ENCODE data around the gene SHANK1.

Gene SHANK1

DNA sequence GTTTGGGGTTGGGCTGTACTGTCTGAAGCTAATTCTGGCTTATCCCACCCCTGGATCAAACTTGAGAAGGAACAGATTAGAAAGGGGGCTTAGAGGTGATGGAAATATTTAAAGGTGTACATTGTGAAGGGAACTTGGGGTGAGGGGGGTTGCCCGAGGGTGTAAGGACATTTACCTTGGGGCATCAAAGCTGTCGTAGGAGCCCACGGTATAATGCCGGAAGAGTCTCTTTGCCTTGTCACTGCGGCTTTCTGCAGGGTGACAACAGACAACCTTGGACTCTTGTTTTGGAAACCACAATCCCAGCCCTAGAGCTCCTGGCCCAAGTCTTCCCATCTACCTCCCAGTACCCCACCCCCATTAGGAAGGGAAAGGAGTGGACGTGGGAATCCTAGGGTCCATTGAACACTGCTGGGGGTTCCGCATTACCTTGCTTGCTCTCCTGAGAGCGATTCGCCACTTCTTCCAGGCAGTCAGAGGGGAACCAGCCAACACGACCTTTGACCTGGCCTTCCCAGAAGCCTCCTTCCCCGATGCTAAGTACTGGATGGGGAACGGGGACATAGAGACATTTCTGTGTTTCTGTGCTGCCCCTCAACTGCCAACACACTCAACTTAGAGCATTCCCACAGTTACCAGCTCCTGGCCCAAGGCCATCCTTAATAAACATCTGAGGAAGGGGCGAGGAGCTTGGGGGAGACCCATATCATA, 22.0 kb downstream of the SHANK1 start:
- no peak for TF ChIP-seq POLR2AphosphoS5 (IDR thresholded peaks at IDR 0.05; ENCODE audit: low read depth, low read length)
- TF ChIP-seq TAF1 (IDR thresholded peaks at IDR 0.05; ENCODE audit: borderline replicate concordance, insufficient read depth, low read length), result no peak
- no peak for TF ChIP-seq REST (IDR thresholded peaks at IDR 0.05; ENCODE audit: insufficient read depth in 1 of 2, low read depth in 2 of 2, low read length in 2 of 2)
- TF ChIP-seq FOXP2 (optimal IDR thresholded peaks at IDR 0.05; ENCODE audit: borderline replicate concordance, extremely low read depth, extremely low read length, insufficient read depth), result no peak
- no peak for TF ChIP-seq SIN3A (IDR thresholded peaks at IDR 0.05; ENCODE audit: borderline replicate concordance, insufficient read depth, low read length)

DNA sequence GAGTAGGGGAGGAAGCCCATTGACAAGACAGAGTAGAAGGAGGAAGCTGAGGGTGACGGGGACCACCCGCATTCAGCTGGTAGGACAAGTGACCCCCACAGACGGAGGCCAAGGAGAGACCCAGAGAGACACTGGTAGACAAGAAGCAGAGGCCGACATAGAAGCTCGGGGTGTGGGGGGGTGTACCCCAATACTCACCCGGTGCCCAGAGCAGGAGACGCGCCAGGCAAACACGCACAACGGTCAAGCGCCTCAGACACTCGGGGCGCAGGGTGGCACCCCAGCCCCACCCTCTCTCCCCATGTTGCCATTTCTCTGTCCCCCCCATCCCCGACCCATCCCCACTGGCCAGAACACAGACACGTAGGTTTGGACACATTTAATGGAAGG, 23.5 kb downstream of the SHANK1 start:
- TF ChIP-seq TAF1 (IDR thresholded peaks at IDR 0.05; ENCODE audit: borderline replicate concordance, insufficient read depth, low read length), result no peak
- no peak for TF ChIP-seq FOXP2 (optimal IDR thresholded peaks at IDR 0.05; ENCODE audit: borderline replicate concordance, extremely low read depth, extremely low read length, insufficient read depth)
- TF ChIP-seq POLR2AphosphoS5 (IDR thresholded peaks at IDR 0.05; ENCODE audit: low read depth, low read length), result no peak
- no peak for TF ChIP-seq SIN3A (IDR thresholded peaks at IDR 0.05; ENCODE audit: borderline replicate concordance, insufficient read depth, low read length)
- TF ChIP-seq REST (IDR thresholded peaks at IDR 0.05; ENCODE audit: insufficient read depth in 1 of 2, low read depth in 2 of 2, low read length in 2 of 2), result no peak

DNA sequence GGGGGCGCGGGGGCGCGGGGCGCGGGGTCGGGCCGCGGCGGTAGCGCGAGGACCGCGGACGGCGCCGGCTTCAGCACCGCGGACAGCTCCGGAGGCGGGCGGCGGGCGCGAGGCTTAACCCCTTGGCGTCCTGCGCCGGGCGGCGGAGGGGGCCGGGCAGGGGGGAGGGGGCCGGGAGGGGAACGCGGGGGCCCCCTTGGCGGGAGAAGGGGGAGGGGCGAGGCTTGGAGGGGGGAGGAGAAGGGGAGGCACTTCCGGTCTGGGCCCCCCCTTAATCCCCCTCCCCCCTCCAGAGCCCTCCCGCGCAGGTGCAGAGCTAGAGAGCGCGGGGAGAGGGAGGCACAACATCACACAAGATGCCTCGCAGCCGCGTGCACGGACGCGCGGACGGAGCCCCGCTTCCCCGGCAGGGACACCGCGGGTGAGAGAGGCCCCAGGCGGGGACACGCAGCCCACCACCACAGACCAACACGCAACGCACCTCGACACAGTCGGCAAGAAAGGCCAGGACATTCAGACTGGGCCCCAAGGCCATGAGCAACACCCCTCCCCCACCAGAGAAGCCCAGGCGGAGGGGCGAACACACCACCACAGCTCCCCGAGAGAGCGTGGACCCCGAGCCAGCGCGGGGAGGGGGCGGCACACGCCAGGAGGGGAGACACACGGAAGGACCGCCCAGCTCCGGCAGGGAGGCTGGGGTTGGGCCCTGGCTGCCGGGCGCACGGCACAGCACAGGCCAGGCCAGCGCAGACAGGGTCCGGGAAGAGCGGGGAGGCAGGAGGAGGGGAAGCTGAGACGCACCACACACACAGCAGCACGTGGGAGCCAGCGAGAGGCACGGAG, 24.1 kb downstream of the SHANK1 start:
- TF ChIP-seq POLR2AphosphoS5 (IDR thresholded peaks at IDR 0.05; ENCODE audit: low read depth, low read length), result no peak
- TF ChIP-seq SIN3A (IDR thresholded peaks at IDR 0.05; ENCODE audit: borderline replicate concordance, insufficient read depth, low read length), result no peak
- peak; percentile 85 to 90 for TF ChIP-seq REST (IDR thresholded peaks at IDR 0.05; ENCODE audit: insufficient read depth in 1 of 2, low read depth in 2 of 2, low read length in 2 of 2)

DNA sequence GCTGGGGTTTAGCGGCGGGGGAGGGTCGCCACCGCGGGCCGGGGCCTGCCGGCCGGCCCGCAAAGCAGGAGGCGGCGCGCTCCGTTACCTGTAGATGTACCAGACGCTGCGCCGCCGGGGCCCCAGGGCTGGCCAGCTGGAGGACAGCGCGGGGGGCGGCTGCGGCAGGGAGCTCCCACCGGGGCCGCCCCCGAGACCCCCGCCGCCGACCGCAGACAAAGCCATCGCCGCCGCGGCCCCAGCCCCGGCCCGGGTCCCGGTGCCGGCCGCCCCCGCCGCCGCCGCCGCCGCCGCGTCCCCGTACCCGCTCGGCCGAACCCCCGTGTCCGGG, 24.8 kb downstream of the SHANK1 start:
- no peak for TF ChIP-seq POLR2AphosphoS5 (IDR thresholded peaks at IDR 0.05; ENCODE audit: low read depth, low read length)
- TF ChIP-seq TAF1 (IDR thresholded peaks at IDR 0.05; ENCODE audit: borderline replicate concordance, insufficient read depth, low read length), result no peak
- no peak for TF ChIP-seq FOXP2 (optimal IDR thresholded peaks at IDR 0.05; ENCODE audit: borderline replicate concordance, extremely low read depth, extremely low read length, insufficient read depth)
- no peak for TF ChIP-seq SIN3A (IDR thresholded peaks at IDR 0.05; ENCODE audit: borderline replicate concordance, insufficient read depth, low read length)
- no peak for TF ChIP-seq REST (IDR thresholded peaks at IDR 0.05; ENCODE audit: insufficient read depth in 1 of 2, low read depth in 2 of 2, low read length in 2 of 2)

All from PFSK-1 (cell line).